Common myeloid progenitor, CD34-positive (primary cell): Measurements from ENCODE around the gene ACIN1.

ENCODE experiments used
- CTCF ChIA-PET: fragments of 350-600 bp; sonication (Branson Sonifier 250); formaldehyde crosslinking; loops from one replicate; lab custom pipeline; 2021; ENCODE audit warnings: antibody characterized with exemption; lab: Charles Lee
- POLR2A ChIA-PET: fragments of 350-600 bp; sonication (Branson Sonifier 250); formaldehyde crosslinking; loops from one replicate; lab custom pipeline; 2021; ENCODE audit warnings: antibody characterized with exemption; lab: Charles Lee
- DNase-seq, 3 donors: peaks; one replicate each; pipeline versions ENCODE4 v3.0.0 to v3.0.0-alpha.2; 2013
- H3K27ac ChIP-seq, 2 experiments: 1 replicate in 1 of 2; 2 replicates in 1 of 2; pipeline ENCODE4 v1.7.0; 2013; ENCODE audit warnings: inconsistent platforms in 2 of 2, low read length in 2 of 2, mild to moderate bottlenecking in 2 of 2, low read depth in 1 of 2, moderate library complexity in 1 of 2; ENCODE audit not compliant: severe bottlenecking in 2 of 2, insufficient read depth in 1 of 2, poor library complexity in 1 of 2
- H3K27me3 ChIP-seq, 5 experiments: replicated peaks in 2 of 5; 1 replicate in 3 of 5; 2 replicates in 2 of 5; pipeline versions ENCODE4 v1.6.1 to v1.7.0; 2013; ENCODE audit warnings: low read length in 4 of 5, mild to moderate bottlenecking in 2 of 5, moderate library complexity in 2 of 5, inconsistent platforms in 1 of 5; ENCODE audit not compliant: insufficient read depth in 5 of 5, control insufficient read depth in 4 of 5
- H3K36me3 ChIP-seq, 4 experiments: 1 replicate in 2 of 4; 2 replicates in 2 of 4; pipeline versions ENCODE4 v1.6.1 to v1.7.0; 2013; ENCODE audit warnings: low read length in 3 of 4, control low read depth in 1 of 4, mild to moderate bottlenecking in 1 of 4; ENCODE audit not compliant: control insufficient read depth in 4 of 4, insufficient read depth in 4 of 4
- H3K4me1 ChIP-seq, 4 experiments: 1 replicate in 3 of 4; 2 replicates in 1 of 4; pipeline versions ENCODE4 v1.6.1 to v1.7.1; 2013; ENCODE audit warnings: low read length in 3 of 4, mild to moderate bottlenecking in 3 of 4, control low read depth in 1 of 4, inconsistent platforms in 1 of 4, moderate library complexity in 1 of 4; ENCODE audit not compliant: control insufficient read depth in 4 of 4, insufficient read depth in 4 of 4; ENCODE audit errors: control extremely low read depth in 1 of 4
- H3K4me3 ChIP-seq, 7 experiments: 1 replicate in 4 of 7; 2 replicates in 3 of 7; pipeline versions ENCODE4 v1.5.1 to v1.7.0; 2013; ENCODE audit warnings: mild to moderate bottlenecking in 7 of 7, low read length in 6 of 7, moderate library complexity in 6 of 7, inconsistent platforms in 2 of 7, low read depth in 2 of 7, control low read depth in 1 of 7; ENCODE audit not compliant: insufficient read depth in 4 of 7, control insufficient read depth in 1 of 7; ENCODE audit errors: extremely low read depth in 1 of 7
- H3K9me3 ChIP-seq, 5 experiments: 1 replicate in 4 of 5; 2 replicates in 1 of 5; pipeline versions ENCODE4 v1.6.1 to v1.7.1; 2013; ENCODE audit warnings: low read length in 4 of 5, mild to moderate bottlenecking in 2 of 5, inconsistent platforms in 1 of 5, low read depth in 1 of 5, moderate library complexity in 1 of 5; ENCODE audit not compliant: control insufficient read depth in 4 of 5, insufficient read depth in 2 of 5; ENCODE audit errors: control extremely low read depth in 1 of 5
- WGBS: methylation state at CpG from one replicate; pipeline ENCODE4 v1.1.5; 2013; ENCODE audit not compliant: insufficient coverage; 5-methylcytosine and 5-hydroxymethylcytosine counted together

The ACIN1 gene

DNA sequence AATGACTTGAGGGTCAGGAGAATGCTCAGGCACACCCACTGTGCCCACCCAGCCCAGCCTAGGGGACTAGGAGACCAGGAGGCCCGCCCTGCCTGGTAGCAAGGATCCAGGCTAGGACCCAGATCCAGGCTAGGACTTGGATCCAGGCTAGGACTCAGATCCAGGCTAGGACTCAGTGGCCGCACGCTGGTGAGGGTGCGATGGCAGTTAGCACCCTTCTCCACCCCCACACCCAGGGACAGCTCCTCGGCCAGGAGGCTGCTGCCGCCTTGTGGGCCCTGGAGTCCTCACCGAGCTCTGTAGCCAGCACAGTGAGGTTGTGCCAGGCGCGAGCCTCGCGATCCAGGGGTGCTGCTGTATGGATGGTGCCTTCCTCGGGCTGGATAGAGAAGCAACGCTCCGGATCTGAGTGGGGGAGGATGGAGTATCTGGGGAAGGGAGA lies 42.7 kb downstream of the ACIN1 start:
- CTCF ChIA-PET, result interaction anchor here (0.8 to 33.6 kb wide), 6 partner anchors 10 to 135 kb away, joined by 3 to 933 read pairs (median 4); partner anchors contain the start of genes AJUBA and PSMB11
- POLR2A ChIA-PET, result no interaction called here
- 96% methylated on average over 11 of the region's 14 CpGs for WGBS
- Histone ChIP-seq H3K27ac (no peak overlapping the region), H3K4me3 (no peak overlapping the region), H3K4me1 (peaks cover 0 to 13% (median 11%) of the 10 kb centered on the region in 4 experiments), H3K36me3 (no peaks in the 10 kb centered on the region), H3K9me3 (peaks cover 0 to 2% (median 0%) of the 10 kb centered on the region in 5 experiments), H3K27me3 (peaks cover 0 to 7% (median 5%) of the 10 kb centered on the region in 5 experiments)
- DNase-seq, result no peak

DNA sequence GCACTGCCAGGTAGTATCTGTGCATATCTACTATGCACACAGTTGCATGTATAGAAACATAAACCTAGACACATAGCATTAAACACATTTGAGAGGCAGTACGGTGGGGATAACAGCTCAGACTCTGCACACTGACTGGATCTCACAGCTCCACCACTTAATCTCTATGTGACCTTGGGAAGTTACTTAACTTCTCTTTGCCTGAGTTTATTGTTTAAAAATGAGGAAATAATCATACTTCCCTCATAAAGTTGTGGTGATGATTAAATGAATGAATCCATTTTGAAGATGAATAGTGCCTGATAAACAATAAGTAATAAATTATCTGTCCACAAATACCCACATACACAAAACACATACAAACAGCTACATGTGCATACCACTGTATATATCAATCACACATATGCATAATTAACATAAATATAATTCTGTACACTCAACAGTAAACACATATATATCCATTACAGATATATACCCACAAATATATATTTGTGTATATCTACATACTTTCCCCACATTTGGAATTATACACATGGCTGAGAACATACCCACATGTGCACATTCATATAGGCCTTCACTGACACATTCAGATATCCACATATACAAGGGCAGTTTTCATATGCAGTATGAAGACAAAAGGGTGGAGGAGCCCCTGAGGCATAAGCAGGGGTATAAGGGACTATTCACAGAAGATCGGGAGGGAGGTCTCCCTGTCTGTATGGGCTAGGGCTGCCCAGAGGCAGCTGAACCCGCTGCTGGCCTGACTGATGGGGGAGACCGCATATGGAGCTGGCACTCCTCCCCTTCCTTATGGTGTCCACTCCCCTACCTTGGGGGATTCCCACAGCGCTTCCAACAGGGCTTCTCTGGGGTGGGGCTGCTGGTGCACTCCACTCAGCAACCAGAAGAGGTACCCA lies 43.5 kb downstream of the ACIN1 start:
- CTCF ChIA-PET, result interaction anchor here (0.8 to 33.6 kb wide), 7 partner anchors 9 to 136 kb away, joined by 3 to 933 read pairs (median 4); partner anchors contain the start of genes AJUBA and PSMB11
- Histone ChIP-seq H3K27me3 (peaks cover 0 to 1% (median 0%) of the 10 kb centered on the region in 5 experiments), H3K27ac (no peak overlapping the region), H3K9me3 (peaks cover 0 to 2% (median 0%) of the 10 kb centered on the region in 5 experiments), H3K4me1 (peaks cover 0 to 5% (median 3%) of the 10 kb centered on the region in 4 experiments), H3K4me3 (no peak overlapping the region), H3K36me3 (no peaks in the 10 kb centered on the region)
- WGBS, result 100% methylated on average over 3 of the region's 5 CpGs
- DNase-seq, result no peak
- POLR2A ChIA-PET, result no interaction called here

DNA sequence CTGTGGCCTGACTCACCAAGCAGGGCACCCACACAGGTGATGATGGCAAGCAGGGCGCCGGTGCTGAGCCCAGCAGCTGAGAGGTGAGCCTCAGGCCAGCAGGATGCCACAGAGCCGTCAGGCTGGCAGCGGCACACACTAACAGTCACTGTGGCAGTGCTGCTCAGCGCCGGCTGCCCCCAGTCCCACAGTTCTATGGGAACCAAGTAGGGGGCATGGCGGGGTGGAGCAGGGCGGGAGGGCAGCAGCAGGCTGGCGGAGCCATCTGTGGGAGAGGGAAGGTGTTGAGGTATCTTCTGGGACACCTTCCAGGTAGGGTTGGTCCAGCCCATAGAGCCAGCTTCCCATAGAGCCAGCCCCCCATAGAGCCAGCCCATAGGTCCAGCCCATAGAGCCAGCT lies 45.9 kb downstream of the ACIN1 start:
- Histone ChIP-seq H3K4me3 (no peak overlapping the region), H3K4me1 (peaks cover 0 to 5% (median 0%) of the 10 kb centered on the region in 4 experiments), H3K36me3 (no peaks in the 10 kb centered on the region), H3K27ac (no peak overlapping the region), H3K9me3 (peaks cover 0 to 2% (median 0%) of the 10 kb centered on the region in 5 experiments), H3K27me3 (no peaks in the 10 kb centered on the region)
- POLR2A ChIA-PET, result no interaction called here
- 88% methylated on average over 3 of the region's 9 CpGs for WGBS
- DNase-seq, result no peak
- CTCF ChIA-PET, result interaction anchor here (0.9 to 33.6 kb wide), 4 partner anchors 9 to 61 kb away, joined by 3 to 933 read pairs (median 3); partner anchors contain the start of gene AJUBA

DNA sequence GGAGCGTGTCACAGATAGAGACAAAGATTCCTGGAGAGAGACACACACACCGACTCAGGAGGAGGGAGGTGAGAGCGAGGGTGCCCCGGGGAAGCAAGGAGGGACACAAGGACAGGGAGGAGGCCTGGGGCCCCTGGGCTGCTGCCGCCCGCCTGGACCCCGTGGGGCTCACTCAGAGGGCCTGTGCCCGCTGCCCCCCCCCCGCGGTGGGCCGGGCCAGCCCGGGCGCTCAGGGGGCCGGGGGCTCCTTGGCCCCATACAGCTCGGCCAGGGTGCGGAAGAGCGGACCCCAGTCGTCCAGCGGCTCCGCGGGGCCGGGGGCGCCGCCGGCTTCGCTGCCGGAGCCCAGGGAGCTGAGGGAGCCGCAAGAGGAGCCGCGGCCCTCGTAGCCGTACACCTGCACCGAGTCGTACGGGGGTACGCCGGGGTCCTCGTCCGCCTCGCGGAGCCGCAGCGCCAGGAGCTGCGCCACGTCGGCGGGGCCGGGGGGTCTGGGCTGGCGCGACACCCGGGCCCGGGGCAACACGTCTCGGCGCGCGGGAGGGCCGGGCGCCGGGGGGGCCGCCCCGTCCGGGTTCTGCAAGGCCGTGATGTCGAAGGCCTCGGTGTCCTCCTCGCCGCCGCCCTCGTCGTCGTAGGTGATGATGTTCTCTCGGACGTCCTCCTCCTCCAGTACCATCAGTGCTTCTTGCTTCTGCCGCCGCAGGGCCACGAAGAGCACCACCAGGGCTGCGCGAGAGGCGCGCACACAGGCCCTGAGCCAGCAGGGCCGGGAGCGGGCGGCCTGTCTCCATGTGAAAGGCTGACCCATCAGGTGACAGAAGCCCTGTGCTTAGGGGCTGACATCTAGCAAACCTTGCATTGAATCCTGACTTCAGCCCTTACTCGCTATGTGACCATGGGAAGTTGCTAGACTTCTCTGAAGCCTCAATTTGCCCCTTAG lies 46.9 kb downstream of the ACIN1 start:
- Histone ChIP-seq H3K4me3 (no peak overlapping the region), H3K27ac (no peak overlapping the region), H3K36me3 (no peaks in the 10 kb centered on the region), H3K4me1 (peaks cover 0 to 5% (median 0%) of the 10 kb centered on the region in 4 experiments), H3K27me3 (no peaks in the 10 kb centered on the region), H3K9me3 (peaks cover 0 to 2% (median 0%) of the 10 kb centered on the region in 5 experiments)
- CTCF ChIA-PET, result interaction anchor here (1.1 to 33.6 kb wide), 5 partner anchors 7 to 60 kb away, joined by 3 to 933 read pairs (median 5); partner anchors contain the start of gene AJUBA
- WGBS, result 70% methylated on average over 75 of the region's 85 CpGs
- DNase-seq, result no peak
- POLR2A ChIA-PET, result interaction anchor here (0.6 kb wide), 1 partner anchor 34 kb away, joined by 3 read pairs; no protein-coding TSS in a partner anchor

DNA sequence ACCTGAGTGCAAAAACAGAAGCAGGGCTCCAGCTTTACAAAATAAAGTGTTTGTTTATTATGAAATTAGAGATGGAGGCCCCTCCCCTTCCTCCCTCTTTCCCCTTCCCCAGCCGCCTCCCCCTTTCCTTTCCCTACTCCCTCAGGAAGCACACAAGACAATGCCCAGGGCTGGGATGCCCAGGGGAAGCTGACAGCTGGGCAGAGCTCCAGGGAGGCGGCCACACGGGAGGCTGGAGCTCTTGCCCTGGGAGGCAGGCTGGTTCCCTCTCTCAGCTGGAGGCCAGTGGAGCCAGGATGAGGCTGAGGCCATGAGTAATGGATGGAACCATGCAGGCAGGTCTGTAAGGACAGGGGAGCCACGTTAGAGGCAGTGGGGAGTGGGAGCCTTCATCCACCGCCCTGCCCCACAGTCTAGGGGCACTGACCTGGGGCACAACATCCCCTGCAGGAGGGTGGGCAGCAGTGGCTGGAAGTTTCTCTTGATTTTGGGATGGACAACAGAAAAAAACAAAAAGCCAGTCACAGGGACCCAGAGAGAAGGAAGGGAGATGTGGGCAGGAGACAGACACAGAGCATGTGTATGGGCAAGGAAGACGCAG lies 47.8 kb downstream of the ACIN1 start:
- Histone ChIP-seq H3K27ac (no peak overlapping the region), H3K4me1 (peaks cover 0 to 5% (median 0%) of the 10 kb centered on the region in 4 experiments), H3K27me3 (no peaks in the 10 kb centered on the region), H3K36me3 (no peaks in the 10 kb centered on the region), H3K4me3 (no peak overlapping the region), H3K9me3 (peaks cover 0 to 2% (median 0%) of the 10 kb centered on the region in 5 experiments)
- 98% methylated on average over 5 of the region's 6 CpGs for WGBS
- ChIA-PET CTCF (interaction anchor here (1.2 to 33.6 kb wide), 3 partner anchors 8 to 59 kb away, joined by 5 to 933 read pairs (median 11); partner anchors contain the start of gene AJUBA), POLR2A (no interaction called here)
- no peak for DNase-seq
